Esophagus squamous epithelium (tissue), 5 donors: ENCODE data around the gene PPIH. TPM values are rescaled to one million over a fixed set of nuclear protein-coding genes. Genes with fewer than 3 reads are reported as not detected.
"Not testable (repeated sequence)": the region's sequence is repeated elsewhere in the genome, so short reads cannot be mapped to it uniquely, and the experiment has no call there.

Experiments used
- DNase-seq: peaks from one replicate; lab custom pipeline; 2025; lab: John Stamatoyannopoulos, UW
- H3K27ac ChIP-seq, 4 donors: fragments of 200-600 bp; sonication (generic); one replicate each; pipeline ENCODE4 v1.5.1; 2016 to 2019; ENCODE audit warnings: mild to moderate bottlenecking in 1 of 4
- H3K27me3 ChIP-seq, 4 donors: fragments of 200-600 bp; sonication (generic); 1 replicate in 3 of 4; 2 replicates in 1 of 4; pipeline versions ENCODE4 v1.5.1 to v1.6.0; 2017 to 2021; ENCODE audit warnings: antibody characterized with exemption in 1 of 4
- H3K36me3 ChIP-seq, 3 donors: fragments of 200-600 bp; sonication (generic); one replicate each; pipeline ENCODE4 v1.5.1; 2016 to 2019
- H3K4me1 ChIP-seq, 3 donors: fragments of 200-600 bp; sonication (generic); one replicate each; pipeline ENCODE4 v1.5.1; 2017 to 2019
- H3K4me3 ChIP-seq, 4 donors: fragments of 200-600 bp; sonication (generic); 1 replicate in 3 of 4; 2 replicates in 1 of 4; pipeline ENCODE4 v1.5.1; 2016 to 2019; ENCODE audit warnings: mild to moderate bottlenecking in 2 of 4, moderate library complexity in 1 of 4
- H3K9me3 ChIP-seq, 3 donors: fragments of 200-600 bp; sonication (generic); one replicate each; pipeline ENCODE4 v1.5.1; 2016 to 2019
- CTCF ChIP-seq, 6 experiments: fragments of 450-650 bp in 4 of 6; fragments of 200-600 bp in 2 of 6; sonication (generic) in 2 of 6; IDR thresholded peaks; one replicate each; pipeline ENCODE4 v1.5.1; 2016 to 2019; ENCODE audit warnings: antibody characterized with exemption in 6 of 6, mild to moderate bottlenecking in 4 of 6, moderate library complexity in 4 of 6
- POLR2A ChIP-seq, 4 donors: fragments of 450-650 bp; IDR thresholded peaks; one replicate each; pipeline ENCODE4 v1.6.1; 2017; ENCODE audit warnings: antibody characterized with exemption in 4 of 4, mild to moderate bottlenecking in 4 of 4, moderate library complexity in 3 of 4
- WGBS, 2 donors: methylation state at CpG; one replicate each; pipeline ENCODE4 v1.1.5; 2018; 5-methylcytosine and 5-hydroxymethylcytosine counted together
- intact Hi-C: fragments of 100-400 bp; cut with DNase I; formaldehyde crosslinking; loops from one replicate; pipeline ENCODE4 v1.15.0; 2022
- total RNA-seq, 4 donors: library from RNA; depleted of rRNA; stranded (reverse); fragments of >200 nt; gene quantifications; one replicate each; pipeline ENCODE4 v1.1.0, GENCODE V29; 2016
- donor health status: DM: yes; HTN: yes; CAD: no.

Gene PPIH
- 10 to 100 TPM; 29.2 to 56.2 (median 43.4) TPM for total RNA-seq

- intact Hi-C loops = no loop called here
- WGBS, 2 donors = 0 to 1% methylated on average over 24 to 26 of the region's 53 CpGs
Observed at GRCh38 chr1:42657981-42658876, at the start of gene PPIH. Gene PPIH, plus strand, starts transcription at chr1:42658423. Its CDS starts 24 bp downstream, at chr1:42658447.

GRCh38 chr1:42613803-42614131 is 44.5 kb upstream of the PPIH start:
- TF ChIP-seq CTCF (IDR thresholded peaks at IDR 0.05) = no peak
- no peak for TF ChIP-seq POLR2A (IDR thresholded peaks at IDR 0.05)
- no peak overlapping the region for H3K27ac ChIP-seq
- H3K9me3 ChIP-seq = no peaks in the 10 kb centered on the region
- H3K4me3 ChIP-seq = no peak overlapping the region
- 68 to 81% methylated on average over 4 of the region's 4 CpGs for WGBS, 2 donors
- no peaks in the 10 kb centered on the region for H3K27me3 ChIP-seq
- no peak for DNase-seq
- H3K36me3 ChIP-seq = no peaks in the 10 kb centered on the region
- intact Hi-C loops = no loop called here
- H3K4me1 ChIP-seq = peaks cover 0 to 5% (median 0%) of the 10 kb centered on the region in 3 donors

More at GRCh38 chr1:42657981-42658876, at the start of gene PPIH:
- H3K4me1 ChIP-seq = peaks cover 5 to 28% (median 18%) of the 10 kb centered on the region in 3 donors
- H3K27ac ChIP-seq = peak within 1 kb of the TSS; percentile 83 to 93 (median 92)
- DNase-seq = peak; percentile 57
- TF ChIP-seq CTCF (IDR thresholded peaks at IDR 0.05) = peak in 5 of 6 experiments; percentile 14 to 52 (median 45)
- TF ChIP-seq POLR2A (IDR thresholded peaks at IDR 0.05) = peak in 2 of 4 donors; percentile 37 to 50
- H3K4me3 ChIP-seq = peak within 1 kb of the TSS; percentile 66 to 91 (median 70)
- H3K36me3 ChIP-seq = peaks cover 0 to 34% (median 4%) of the 10 kb centered on the region in 3 donors
- no peaks in the 10 kb centered on the region for H3K9me3 ChIP-seq
- no peaks in the 10 kb centered on the region for H3K27me3 ChIP-seq

- Histone ChIP-seq H3K9me3 (no peaks in the 10 kb centered on the region), H3K4me3 (no peak overlapping the region), H3K27ac (no peak overlapping the region), H3K27me3 (no peaks in the 10 kb centered on the region), H3K36me3 (no peaks in the 10 kb centered on the region), H3K4me1 (peaks cover 0 to 14% (median 0%) of the 10 kb centered on the region in 3 donors)
- DNase-seq = no peak
- intact Hi-C loops = no loop called here
- TF ChIP-seq POLR2A (IDR thresholded peaks at IDR 0.05) (no peak), CTCF (IDR thresholded peaks at IDR 0.05) (no peak)
- 10 to 37% methylated on average over 2 of the region's 2 CpGs for WGBS, 2 donors
Observed at GRCh38 chr1:42618866-42619265, 39.4 kb upstream of the PPIH start.

GRCh38 chr1:42620307-42620706 is 37.9 kb upstream of the PPIH start:
- Histone ChIP-seq H3K27me3 (no peaks in the 10 kb centered on the region), H3K4me1 (peaks cover 0 to 14% (median 0%) of the 10 kb centered on the region in 3 donors), H3K4me3 (no peak overlapping the region), H3K27ac (no peak overlapping the region), H3K9me3 (no peaks in the 10 kb centered on the region), H3K36me3 (no peaks in the 10 kb centered on the region)
- 24 to 29% methylated on average over 2 of the region's 2 CpGs for WGBS, 2 donors
- TF ChIP-seq POLR2A (IDR thresholded peaks at IDR 0.05) = no peak
- TF ChIP-seq CTCF (IDR thresholded peaks at IDR 0.05) = no peak
- no peak for DNase-seq
- intact Hi-C loops = no loop called here

- peaks cover 0 to 14% (median 0%) of the 10 kb centered on the region in 3 donors for H3K4me1 ChIP-seq
- H3K27ac ChIP-seq, intact Hi-C loops, DNase-seq, H3K27me3 ChIP-seq, H3K36me3 ChIP-seq, H3K9me3 ChIP-seq, H3K4me3 ChIP-seq: not testable (repeated sequence)
- 88 to 92% methylated on average over 4 of the region's 4 CpGs for WGBS, 2 donors
Observed at GRCh38 chr1:42621180-42621579, 37.0 kb upstream of the PPIH start.

GRCh38 chr1:42627205-42627604 is 31.0 kb upstream of the PPIH start:
- H3K4me3 ChIP-seq, H3K4me1 ChIP-seq, H3K27ac ChIP-seq, H3K36me3 ChIP-seq, intact Hi-C loops, DNase-seq, H3K27me3 ChIP-seq, H3K9me3 ChIP-seq: not testable (repeated sequence)
- 63 to 89% methylated on average over 3 of the region's 3 CpGs for WGBS, 2 donors
